Activated CD8-positive, alpha-beta memory T cell treated with anti-CD3 and anti-CD28 coated beads for 36 hours (primary cell): Measurements from ENCODE around the gene CNOT1. TPM values are rescaled to one million over a fixed set of nuclear protein-coding genes. Genes with fewer than 3 reads are reported as not detected.
"Not testable (repeated sequence)": the region's sequence is repeated elsewhere in the genome, so short reads cannot be mapped to it uniquely, and the experiment has no call there.

Source experiments
- CTCF ChIA-PET: fragments of 350-600 bp; sonication (Branson Sonifier 250); formaldehyde crosslinking; loops from one replicate; lab custom pipeline; 2021; ENCODE audit warnings: antibody characterized with exemption; lab: Charles Lee
- POLR2A ChIA-PET: fragments of 350-600 bp; sonication (Branson Sonifier 250); formaldehyde crosslinking; loops from one replicate; lab custom pipeline; 2021; ENCODE audit warnings: antibody characterized with exemption; lab: Charles Lee
- total RNA-seq, 2 experiments: library from RNA; stranded (reverse); gene quantifications; one replicate each; pipeline ENCODE4 v1.2.3, GENCODE V29; 2021

The CNOT1 gene
- total RNA-seq, 2 experiments from 2014 or later: 316 to 334 TPM

- CTCF ChIA-PET: interaction anchor here (2.6 kb wide), 1 partner anchor 13 kb away, joined by 16 read pairs; no protein-coding TSS in a partner anchor
- POLR2A ChIA-PET: no interaction called here
These were observed 130.5 kb downstream of the CNOT1 start for GRCh38 chr16:58499092-58499511.

DNA sequence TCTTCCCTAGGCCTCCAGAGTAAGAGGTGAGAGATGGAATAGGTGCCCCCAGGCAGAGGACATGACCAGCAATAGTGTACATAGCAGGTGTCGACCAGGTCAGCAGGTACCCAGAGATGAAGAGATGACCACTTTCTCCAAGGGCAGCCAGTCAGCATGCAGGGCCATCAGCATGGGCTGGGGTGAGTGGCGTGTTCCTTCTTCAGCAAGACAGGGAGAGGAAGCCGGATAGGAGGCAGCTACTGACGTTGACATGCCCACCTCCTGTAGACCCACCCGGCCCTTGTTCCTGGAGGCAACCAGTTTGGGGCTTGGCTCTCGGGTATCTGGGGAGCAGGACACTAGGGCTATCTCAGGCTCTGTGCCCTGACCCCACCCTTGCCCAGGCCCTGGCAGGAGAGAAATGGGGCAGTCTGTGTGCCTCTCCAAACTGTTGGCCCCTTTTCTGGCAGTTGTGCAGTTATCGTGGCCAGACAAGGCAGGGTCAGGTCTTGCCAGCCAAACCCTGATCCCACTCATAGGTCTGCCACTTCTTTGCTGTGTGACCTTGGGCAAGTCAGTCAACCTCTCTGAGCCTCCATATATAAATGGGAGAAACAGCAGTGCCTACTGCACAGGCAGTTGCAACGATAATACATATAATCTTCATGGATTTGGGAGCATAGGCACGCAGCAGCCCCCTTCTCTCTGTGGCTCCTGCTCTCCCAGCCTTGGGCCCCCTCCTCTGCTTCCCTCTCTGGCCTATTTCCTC, 131.1 kb downstream of the CNOT1 start:
- ChIA-PET CTCF (interaction anchor here (0.6 to 2.6 kb wide), 2 partner anchors 14 to 148 kb away, joined by 3 to 16 read pairs; no protein-coding TSS in a partner anchor), POLR2A (no interaction called here)

- CTCF ChIA-PET: interaction anchor here (0.6 to 0.7 kb wide), 2 partner anchors 10 to 149 kb away, joined by 3 read pairs; no protein-coding TSS in a partner anchor
- POLR2A ChIA-PET: no interaction called here
These were observed 131.7 kb downstream of the CNOT1 start for GRCh38 chr16:58497935-58498334.

GRCh38 chr16:58497468-58497867, 132.2 kb downstream of the CNOT1 start:
- POLR2A ChIA-PET: no interaction called here
- CTCF ChIA-PET: interaction anchor here (0.7 kb wide), 1 partner anchor 10 kb away, joined by 3 read pairs; no protein-coding TSS in a partner anchor

GRCh38 chr16:58495521-58496331, 133.9 kb downstream of the CNOT1 start:
- POLR2A ChIA-PET: no interaction called here

DNA sequence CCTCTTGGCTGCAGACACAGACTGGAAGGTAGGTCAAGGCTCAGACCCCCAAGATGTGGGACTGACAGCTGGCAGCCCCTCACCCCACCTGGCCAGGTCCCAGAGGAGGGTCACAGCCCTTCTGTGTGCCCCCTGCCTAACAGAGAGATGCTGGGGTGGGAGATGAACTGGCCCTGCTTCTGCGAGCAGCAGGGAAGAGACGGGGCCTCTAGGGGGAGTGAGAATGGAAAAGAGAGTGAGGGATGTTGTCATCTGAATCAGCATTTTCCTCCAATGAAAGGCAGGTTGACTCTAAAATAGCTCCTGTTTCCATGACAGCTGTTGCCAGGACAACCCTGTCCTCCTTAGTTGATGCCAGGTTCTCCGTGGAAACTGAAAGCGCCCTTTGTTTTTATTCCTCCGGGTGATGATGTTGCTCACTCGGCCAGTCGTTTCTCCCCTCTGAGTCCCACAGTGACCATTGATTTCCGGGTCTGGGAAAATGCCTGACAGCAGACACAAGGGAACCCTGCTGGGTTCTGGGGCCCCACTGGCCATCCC, 134.6 kb downstream of the CNOT1 start:
- ChIA-PET POLR2A (no interaction called here), CTCF (interaction anchor here (0.5 to 1.0 kb wide), 5 partner anchors 158 to 259 kb away, joined by 3 to 5 read pairs (median 3); partner anchors contain the start of gene PRSS54)

More at GRCh38 chr16:58495521-58496331, 133.9 kb downstream of the CNOT1 start:
- CTCF ChIA-PET: interaction anchor here (0.7 to 1.0 kb wide), 4 partner anchors 158 to 258 kb away, joined by 3 to 5 read pairs (median 4); no protein-coding TSS in a partner anchor

GRCh38 chr16:58493756-58494431, 135.7 kb downstream of the CNOT1 start:
- ChIA-PET POLR2A (interaction anchor here (0.6 kb wide), 1 partner anchor 61 kb away, joined by 5 read pairs; no protein-coding TSS in a partner anchor), CTCF (no interaction called here)

DNA sequence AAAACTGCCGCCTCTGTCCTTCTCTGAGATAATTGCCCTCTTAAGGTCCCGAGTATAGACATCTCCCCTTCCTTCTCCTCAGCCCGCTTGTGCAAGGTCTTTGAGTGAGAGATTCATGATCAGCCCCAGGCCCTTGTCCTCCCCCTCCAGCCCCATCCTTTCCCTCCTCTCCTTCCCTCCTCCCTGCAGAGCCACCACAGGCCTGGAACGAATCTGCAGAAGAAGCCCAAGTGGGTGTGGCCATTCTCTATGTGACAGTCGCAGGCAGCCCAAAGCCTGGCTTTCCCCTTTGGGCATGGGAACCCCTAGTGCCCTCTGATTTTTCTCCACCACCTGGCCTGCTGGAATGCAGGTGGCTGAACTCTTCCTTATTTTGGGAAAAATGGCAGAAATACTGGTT, 136.9 kb downstream of the CNOT1 start:
- ChIA-PET CTCF (interaction anchor here (2.3 kb wide), 1 partner anchor 156 kb away, joined by 9 read pairs; no protein-coding TSS in a partner anchor), POLR2A (no interaction called here)

GRCh38 chr16:58492066-58492465, 137.6 kb downstream of the CNOT1 start:
- ChIA-PET CTCF (interaction anchor here (2.3 kb wide), 1 partner anchor 155 kb away, joined by 9 read pairs; no protein-coding TSS in a partner anchor), POLR2A (no interaction called here)

- POLR2A ChIA-PET: not testable (repeated sequence)
- CTCF ChIA-PET: interaction anchor here (2.3 kb wide), 1 partner anchor 154 kb away, joined by 9 read pairs; no protein-coding TSS in a partner anchor
These were observed 139.1 kb downstream of the CNOT1 start for GRCh38 chr16:58490539-58490938.

GRCh38 chr16:58490065-58490464, 139.6 kb downstream of the CNOT1 start:
- CTCF ChIA-PET: interaction anchor here (2.9 kb wide), 1 partner anchor 11 kb away, joined by 12 read pairs; the partner anchor contains the start of gene NDRG4
- POLR2A ChIA-PET: no interaction called here

DNA sequence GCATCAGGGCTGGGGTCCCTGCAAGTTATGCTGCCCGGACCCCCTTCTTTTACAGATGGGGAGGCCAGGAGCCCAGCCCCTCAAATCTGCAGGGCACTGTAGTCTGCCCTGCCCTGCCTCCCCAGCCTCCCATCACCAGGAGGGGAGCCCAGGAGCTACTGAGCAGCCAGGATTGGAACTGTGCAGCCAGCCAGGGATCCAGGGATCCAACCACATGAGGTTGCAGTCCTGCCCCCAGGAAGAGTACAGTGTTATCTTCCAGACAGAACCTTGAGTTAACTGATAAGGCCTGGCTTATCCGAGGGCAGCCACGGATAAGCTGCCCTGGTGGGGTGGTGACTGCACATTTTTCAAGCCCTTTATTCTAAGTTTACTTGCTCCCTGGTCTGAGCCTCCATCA, 141.1 kb downstream of the CNOT1 start:
- ChIA-PET POLR2A (no interaction called here), CTCF (interaction anchor here (0.7 to 6.0 kb wide), 9 partner anchors 12 to 169 kb away, joined by 3 to 80 read pairs (median 6); partner anchors contain the start of gene NDRG4)

DNA sequence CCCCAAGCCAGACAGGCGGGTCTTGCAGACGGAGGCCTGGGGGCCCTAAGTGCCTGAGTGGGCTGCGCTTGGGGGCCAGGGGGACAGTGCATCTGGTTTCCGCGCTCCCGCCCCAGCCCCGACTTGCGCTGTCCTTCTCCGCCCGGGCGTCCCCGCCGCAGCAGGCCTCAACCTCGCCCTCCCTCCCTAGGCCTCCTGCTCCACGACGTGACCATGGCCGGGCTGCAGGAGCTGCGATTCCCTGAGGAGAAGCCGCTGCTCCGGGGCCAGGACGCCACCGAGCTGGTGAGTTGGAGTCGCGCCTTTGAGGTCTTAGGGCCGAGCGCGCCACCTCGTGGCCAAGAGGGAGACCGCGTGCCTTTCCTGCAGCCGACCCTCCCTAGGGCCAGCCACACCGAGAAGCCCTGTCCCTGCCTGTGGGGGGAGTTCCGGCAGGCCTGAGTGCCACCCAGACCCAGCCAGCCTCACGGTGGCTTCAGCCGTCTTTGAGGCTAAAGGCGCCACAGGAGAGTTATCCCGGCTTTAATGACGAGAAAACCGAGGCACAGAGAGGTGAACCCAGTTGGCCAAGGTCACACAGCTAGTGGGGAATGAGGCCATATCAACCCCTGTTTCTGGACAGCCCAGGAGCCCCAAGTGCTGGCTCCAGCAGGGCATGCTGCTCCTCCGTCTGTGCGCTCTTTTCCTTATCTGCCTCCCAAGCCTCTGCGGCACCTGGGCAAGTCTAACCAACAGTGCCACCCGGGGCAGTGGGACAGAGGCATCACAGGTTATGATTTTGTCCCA, 141.9 kb downstream of the CNOT1 start:
- CTCF ChIA-PET: interaction anchor here (0.6 to 6.0 kb wide), 15 partner anchors 10 to 692 kb away, joined by 3 to 80 read pairs (median 4); partner anchors contain the start of gene NDRG4
- POLR2A ChIA-PET: no interaction called here

DNA sequence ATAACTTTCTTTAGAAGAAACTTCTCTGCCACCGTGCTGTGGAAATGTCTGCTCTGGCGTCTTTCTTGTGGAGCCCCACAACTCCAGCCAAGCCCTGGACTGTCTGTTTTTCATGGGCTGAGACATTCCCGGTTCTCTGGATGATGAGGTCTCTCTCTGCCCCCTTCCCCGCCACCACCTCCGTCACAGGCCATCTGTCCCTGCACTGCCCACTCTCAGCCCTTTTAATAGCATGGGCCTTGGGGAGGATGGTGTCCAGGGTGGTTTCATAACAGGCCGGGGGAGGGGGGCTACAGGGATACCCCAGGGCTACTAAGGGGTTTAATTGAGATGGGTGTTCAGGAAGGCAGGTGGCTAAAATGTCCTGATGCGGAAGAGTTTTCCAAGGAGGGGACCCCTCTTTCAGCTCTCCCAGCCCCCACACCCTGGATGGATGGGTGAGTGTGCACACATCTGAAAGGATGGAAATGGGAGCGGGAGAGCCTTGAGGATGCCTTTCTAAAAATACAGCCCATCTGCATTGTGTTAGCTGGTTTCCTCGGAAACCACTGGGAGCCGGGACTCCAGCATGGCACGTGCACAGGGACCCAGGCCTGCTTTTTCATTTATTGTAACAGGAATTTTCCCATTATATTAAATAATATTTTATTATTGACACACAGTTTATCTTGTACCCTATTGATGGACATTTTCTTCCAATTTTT, 144.3 kb downstream of the CNOT1 start:
- ChIA-PET CTCF (interaction anchor here (6.0 kb wide), 1 partner anchor 149 kb away, joined by 80 read pairs; no protein-coding TSS in a partner anchor), POLR2A (no interaction called here)

DNA sequence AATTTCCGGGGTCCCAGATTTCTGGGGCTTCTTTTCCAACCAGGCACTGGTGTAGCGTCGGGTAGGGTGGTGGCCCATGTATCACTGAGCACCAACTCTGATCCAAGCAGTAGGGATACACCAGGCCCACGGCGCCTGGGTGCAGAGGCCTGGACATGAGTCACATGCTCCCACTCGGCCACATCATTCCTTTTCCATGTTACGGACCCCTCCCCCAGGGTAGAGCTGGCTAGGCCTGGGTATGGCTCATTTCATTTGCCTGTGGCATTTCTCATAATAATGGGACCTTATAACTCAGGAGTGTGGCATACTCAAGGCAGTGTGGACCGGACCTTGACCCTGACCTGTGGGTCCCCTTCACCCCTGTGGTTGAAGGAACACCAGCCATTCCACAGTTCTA, 147.7 kb downstream of the CNOT1 start:
- POLR2A ChIA-PET: no interaction called here
- CTCF ChIA-PET: no interaction called here

GRCh38 chr16:58481226-58481869, 148.3 kb downstream of the CNOT1 start:
- POLR2A ChIA-PET: no interaction called here
- CTCF ChIA-PET: interaction anchor here (0.7 kb wide), 1 partner anchor 125 kb away, joined by 5 read pairs; no protein-coding TSS in a partner anchor
